Progenitor cell of endocrine pancreas (in vitro differentiated cells): ENCODE data around the gene SLC8B1. TPM values are rescaled to one million over a fixed set of nuclear protein-coding genes. Genes with fewer than 3 reads are reported as not detected.

Experiments used
- DNase-seq: peaks from one replicate; pipeline ENCODE4 v3.0.0; 2021; ENCODE audit warnings: low spot score; ENCODE audit not compliant: unreplicated experiment
- H3K27ac Mint-ChIP-seq: 2 replicates; pipeline ENCODE4 v1.8.0; 2021; ENCODE audit warnings: mild to moderate bottlenecking, moderate library complexity, mixed read lengths
- H3K27me3 Mint-ChIP-seq: 2 replicates; pipeline ENCODE4 v1.8.0; 2021; ENCODE audit warnings: mixed read lengths
- H3K36me3 Mint-ChIP-seq: 2 replicates; pipeline ENCODE4 v1.8.0; 2022; ENCODE audit warnings: mixed read lengths; ENCODE audit not compliant: insufficient read depth
- H3K4me1 Mint-ChIP-seq: 2 replicates; pipeline ENCODE4 v1.8.0; 2021; ENCODE audit warnings: low read depth, mixed read lengths
- H3K4me3 Mint-ChIP-seq: 2 replicates; pipeline ENCODE4 v1.8.0; 2021; ENCODE audit warnings: low read depth, mild to moderate bottlenecking, moderate library complexity, mixed read lengths
- H3K9me3 Mint-ChIP-seq: 2 replicates; pipeline ENCODE4 v1.8.0; 2021; ENCODE audit warnings: low read depth, mixed read lengths
- CTCF ChIP-seq: fragments of 200-600 bp; sonication (generic); IDR thresholded peaks from one replicate; pipeline ENCODE4 v1.5.0; 2021; ENCODE audit warnings: antibody characterized with exemption, mild to moderate bottlenecking; ENCODE audit not compliant: unreplicated experiment
- total RNA-seq: library from RNA; stranded (reverse); gene quantifications from 2 replicates; pipeline ENCODE4 v1.2.1, GENCODE V29; 2021

Gene SLC8B1
- total RNA-seq, 1 donor from 2014 or later: 9.8 TPM

GRCh38 chr12:113373969-113374368 lies 39.1 kb upstream of the SLC8B1 start:
- peaks cover 2% of the 10 kb centered on the region for H3K4me1 Mint-ChIP-seq
- no peaks in the 10 kb centered on the region for H3K27me3 Mint-ChIP-seq
- TF ChIP-seq CTCF: no peak
- H3K36me3 Mint-ChIP-seq: peaks cover 18% of the 10 kb centered on the region
- no peak for DNase-seq
- H3K4me3 Mint-ChIP-seq: no peak overlapping the region
- H3K27ac Mint-ChIP-seq: no peak overlapping the region
- H3K9me3 Mint-ChIP-seq: no peaks in the 10 kb centered on the region

DNA sequence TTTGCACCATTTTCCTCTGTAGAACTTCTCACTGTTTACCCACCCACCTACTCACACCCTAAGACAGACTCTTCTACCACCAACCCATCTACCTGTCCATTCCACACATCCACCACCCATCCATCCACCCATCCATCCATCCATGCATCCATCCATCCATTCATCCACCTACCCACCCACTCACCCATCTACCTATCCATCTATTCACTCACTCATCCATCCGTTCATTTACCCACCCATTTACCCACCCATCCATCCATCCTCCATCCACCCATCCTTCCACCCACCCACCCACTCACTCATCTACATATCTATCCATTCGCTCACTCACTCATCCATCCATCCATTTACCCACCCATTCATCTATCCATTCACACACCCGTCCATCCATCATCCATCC lies 38.5 kb upstream of the SLC8B1 start:
- TF ChIP-seq CTCF: no peak
- Mint-ChIP-seq H3K4me3 (no peak overlapping the region), H3K4me1 (peaks cover 2% of the 10 kb centered on the region), H3K9me3 (no peaks in the 10 kb centered on the region), H3K27me3 (no peaks in the 10 kb centered on the region), H3K36me3 (peaks cover 18% of the 10 kb centered on the region), H3K27ac (no peak overlapping the region)
- no peak for DNase-seq

GRCh38 chr12:113372371-113372770 lies 37.5 kb upstream of the SLC8B1 start:
- H3K4me3 Mint-ChIP-seq: no peak overlapping the region
- H3K9me3 Mint-ChIP-seq: no peaks in the 10 kb centered on the region
- DNase-seq: no peak
- TF ChIP-seq CTCF: no peak
- H3K36me3 Mint-ChIP-seq: peaks cover 16% of the 10 kb centered on the region
- no peaks in the 10 kb centered on the region for H3K27me3 Mint-ChIP-seq
- no peak overlapping the region for H3K27ac Mint-ChIP-seq
- peaks cover 2% of the 10 kb centered on the region for H3K4me1 Mint-ChIP-seq

GRCh38 chr12:113371808-113372207 lies 36.9 kb upstream of the SLC8B1 start:
- no peak for TF ChIP-seq CTCF
- H3K27ac Mint-ChIP-seq: no peak overlapping the region
- H3K4me3 Mint-ChIP-seq: no peak overlapping the region
- H3K27me3 Mint-ChIP-seq: no peaks in the 10 kb centered on the region
- peaks cover 13% of the 10 kb centered on the region for H3K36me3 Mint-ChIP-seq
- DNase-seq: no peak
- peaks cover 2% of the 10 kb centered on the region for H3K4me1 Mint-ChIP-seq
- no peaks in the 10 kb centered on the region for H3K9me3 Mint-ChIP-seq

DNA sequence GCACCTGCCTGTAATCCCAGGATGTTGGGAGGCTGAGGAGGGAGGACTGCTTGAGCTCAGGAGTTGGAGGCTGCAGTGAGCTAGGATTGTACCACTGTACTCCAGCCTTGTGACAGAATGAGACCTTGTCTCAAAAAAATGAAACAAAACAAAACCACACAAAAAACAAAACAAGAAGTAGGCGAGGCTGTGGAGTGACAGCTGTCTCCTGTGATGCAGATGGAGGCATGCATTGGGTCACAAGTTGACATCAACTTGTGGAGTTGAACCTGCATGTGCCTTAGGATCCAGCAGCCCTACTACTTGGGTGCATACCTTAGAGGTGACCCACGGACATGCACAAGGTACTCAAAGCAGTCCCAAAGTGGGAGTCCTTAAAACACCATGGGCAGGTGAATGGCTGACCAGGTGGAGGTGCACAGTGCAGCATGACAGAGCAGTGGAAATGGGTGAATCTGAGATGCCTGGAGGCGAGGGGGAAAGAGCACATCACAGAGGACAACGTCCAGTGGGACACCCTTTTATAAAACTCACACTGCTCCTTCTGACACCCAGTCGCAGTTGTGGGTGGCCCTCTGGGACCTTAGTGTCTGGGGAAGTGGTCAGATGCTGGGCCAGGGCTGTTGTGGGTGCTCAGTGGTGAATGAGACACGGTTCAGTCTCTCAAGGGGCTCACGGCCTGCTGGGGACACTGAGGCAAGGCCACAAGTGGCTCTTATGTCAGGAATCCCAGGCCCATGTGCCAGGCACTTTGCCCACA lies 36.2 kb upstream of the SLC8B1 start:
- Mint-ChIP-seq H3K27ac (no peak overlapping the region), H3K4me1 (peaks cover 2% of the 10 kb centered on the region), H3K27me3 (no peaks in the 10 kb centered on the region), H3K36me3 (peaks cover 13% of the 10 kb centered on the region), H3K4me3 (no peak overlapping the region), H3K9me3 (no peaks in the 10 kb centered on the region)
- DNase-seq: no peak
- no peak for TF ChIP-seq CTCF
